Inflammatory macrophage (primary cell): Measurements from ENCODE around the gene ATP9B.
"Not testable (repeated sequence)": the region's sequence is repeated elsewhere in the genome, so short reads cannot be mapped to it uniquely, and the experiment has no call there.

Experiments used
- DNase-seq, 2 donors: peaks; one replicate each; pipeline ENCODE4 v3.0.0-alpha.2; 2020 to 2022

ATP9B gene

DNA sequence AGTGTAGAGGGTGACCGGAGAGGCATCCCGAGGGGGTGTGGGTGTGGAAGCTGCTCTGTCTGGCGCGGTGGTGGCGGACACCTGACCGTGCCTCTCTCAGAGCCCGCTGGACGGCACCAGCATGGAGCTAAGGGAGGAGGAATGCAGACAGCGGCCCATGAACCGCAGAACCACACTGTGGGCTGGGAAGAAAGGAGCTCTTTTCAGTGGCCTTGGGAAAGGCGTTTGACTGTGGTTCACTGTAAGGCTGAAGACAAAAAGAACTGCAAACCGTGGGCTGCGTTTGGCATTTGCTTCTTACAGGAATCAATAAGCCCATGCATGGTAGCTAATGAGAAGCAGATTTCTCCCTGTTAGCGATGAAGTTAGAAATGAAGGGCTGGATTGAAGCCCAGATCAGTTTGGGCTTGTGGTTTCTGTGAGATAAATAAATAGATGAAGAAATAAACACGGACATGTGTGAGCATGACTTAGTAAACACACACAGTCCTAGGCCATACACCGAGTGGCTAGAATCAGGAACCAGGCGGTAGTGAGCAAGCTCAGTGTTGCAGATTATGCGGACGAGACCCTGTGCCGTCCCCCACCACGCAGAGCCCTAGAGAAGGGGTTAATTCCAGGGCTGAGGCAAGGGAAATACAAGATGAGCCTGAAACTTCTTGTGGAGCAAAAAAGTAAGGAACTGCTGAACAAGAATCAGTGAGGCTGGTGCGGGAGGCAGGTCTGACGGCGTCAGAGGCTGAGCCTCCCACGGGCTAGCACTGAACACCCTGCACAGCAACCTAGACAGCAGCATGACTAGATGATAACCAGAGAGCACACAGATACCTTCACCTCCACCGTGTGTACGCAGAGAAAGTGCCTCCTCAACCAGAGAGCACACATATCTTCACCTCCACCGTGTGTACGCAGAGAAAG lies 297.2 kb downstream of the ATP9B start:
- DNase-seq, result no peak

DNA sequence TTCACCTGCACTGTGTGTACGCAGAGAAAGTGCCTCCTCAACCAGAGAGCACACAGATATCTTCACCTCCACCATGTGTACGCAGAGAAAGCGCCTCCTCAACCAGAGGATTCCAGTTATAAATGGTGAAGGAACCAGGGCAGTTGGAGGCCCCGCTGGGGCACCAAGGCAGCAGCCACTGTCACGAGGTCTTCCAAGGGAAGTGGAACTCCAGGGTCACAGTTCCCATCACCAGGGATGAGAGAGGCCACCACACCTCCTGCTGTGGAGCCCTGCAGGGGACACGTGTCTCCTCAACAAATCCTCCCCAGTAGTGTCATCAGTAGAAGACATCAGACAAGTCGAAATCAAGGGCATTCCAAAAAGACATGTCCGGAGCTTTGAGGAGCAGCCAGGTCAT lies 298.3 kb downstream of the ATP9B start:
- DNase-seq, result no peak

- DNase-seq, result no peak
Observed at GRCh38 chr18:79367989-79368388, 298.8 kb downstream of the ATP9B start.

- no peak for DNase-seq
Observed at GRCh38 chr18:79368681-79369080, 299.5 kb downstream of the ATP9B start.

GRCh38 chr18:79371561-79372121 lies 302.4 kb downstream of the ATP9B start:
- no peak for DNase-seq

GRCh38 chr18:79372461-79372860 lies 303.3 kb downstream of the ATP9B start:
- no peak for DNase-seq

- DNase-seq, result no peak
Observed at GRCh38 chr18:79372991-79373390, 303.8 kb downstream of the ATP9B start.

GRCh38 chr18:79373736-79374135 lies 304.5 kb downstream of the ATP9B start:
- no peak for DNase-seq

- no peak for DNase-seq
Observed at GRCh38 chr18:79374408-79375171, 305.4 kb downstream of the ATP9B start.

DNA sequence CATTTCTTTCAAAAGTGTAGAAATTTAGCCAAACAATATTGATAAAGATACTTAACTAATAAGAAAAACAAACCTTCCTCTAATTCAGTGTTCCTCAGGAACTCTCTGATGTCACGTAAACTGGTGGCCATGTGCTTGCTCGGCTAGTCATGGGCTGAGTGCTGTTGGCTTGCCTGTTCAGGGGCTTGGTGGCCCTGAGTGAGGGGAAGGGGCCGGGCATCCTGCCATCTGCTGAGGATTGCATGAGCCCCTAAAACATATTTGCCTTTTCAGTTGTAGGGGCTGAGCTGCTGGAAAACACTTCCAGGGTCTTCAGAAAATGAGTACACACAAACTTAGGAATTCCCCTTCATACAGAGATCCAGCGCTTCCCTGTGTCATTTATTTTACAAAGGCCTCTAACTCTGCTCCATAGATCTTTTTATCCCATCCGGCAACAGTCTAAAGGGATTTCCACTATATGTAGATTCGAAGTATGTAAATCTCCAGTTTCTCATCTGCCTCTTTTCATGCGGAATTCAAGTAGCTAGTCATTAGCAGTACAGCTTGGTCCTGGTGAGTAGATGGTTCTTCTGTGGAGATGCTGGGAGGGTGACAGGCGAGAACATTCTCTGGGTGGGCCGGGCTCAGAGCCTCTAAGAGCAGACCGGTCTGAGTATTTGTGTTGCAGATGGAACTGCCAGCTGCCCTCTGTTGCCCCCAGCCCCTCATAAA lies 306.4 kb downstream of the ATP9B start:
- no peak for DNase-seq

- DNase-seq, result not testable (repeated sequence)
Observed at GRCh38 chr18:79376661-79377060, 307.5 kb downstream of the ATP9B start.

DNA sequence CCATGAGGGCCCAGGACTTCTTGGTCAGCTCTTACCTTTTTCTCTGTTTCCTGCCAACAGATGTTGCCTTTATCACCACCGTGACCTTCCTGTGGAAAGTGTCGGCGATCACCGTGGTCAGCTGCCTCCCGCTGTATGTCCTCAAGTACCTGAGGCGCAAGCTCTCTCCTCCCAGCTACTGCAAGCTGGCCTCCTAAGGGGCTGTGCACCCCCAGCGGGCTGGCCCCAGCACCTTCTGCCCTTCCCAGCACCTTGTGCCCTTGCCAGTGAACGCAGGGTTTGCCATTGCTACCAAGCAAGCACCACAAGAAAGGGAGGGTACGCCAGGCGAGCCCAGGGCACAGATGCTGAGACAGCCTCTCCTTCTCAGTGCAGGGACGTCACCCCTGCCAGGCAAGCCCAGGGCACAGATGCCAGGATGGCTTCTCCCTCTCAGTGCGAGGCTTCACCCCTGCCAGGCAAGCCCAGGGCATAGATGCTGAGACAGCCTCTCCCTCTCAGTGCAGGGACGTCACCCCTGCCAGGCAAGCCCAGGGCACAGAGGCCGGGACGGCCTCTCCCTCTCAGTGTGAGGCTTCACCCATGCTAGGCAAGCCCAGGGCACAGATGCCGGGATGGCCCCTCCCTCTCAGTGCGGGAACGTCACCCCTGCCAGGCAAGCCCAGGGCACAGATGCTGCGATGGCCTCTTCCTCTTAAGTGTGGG lies 308.1 kb downstream of the ATP9B start:
- DNase-seq, result no peak

DNA sequence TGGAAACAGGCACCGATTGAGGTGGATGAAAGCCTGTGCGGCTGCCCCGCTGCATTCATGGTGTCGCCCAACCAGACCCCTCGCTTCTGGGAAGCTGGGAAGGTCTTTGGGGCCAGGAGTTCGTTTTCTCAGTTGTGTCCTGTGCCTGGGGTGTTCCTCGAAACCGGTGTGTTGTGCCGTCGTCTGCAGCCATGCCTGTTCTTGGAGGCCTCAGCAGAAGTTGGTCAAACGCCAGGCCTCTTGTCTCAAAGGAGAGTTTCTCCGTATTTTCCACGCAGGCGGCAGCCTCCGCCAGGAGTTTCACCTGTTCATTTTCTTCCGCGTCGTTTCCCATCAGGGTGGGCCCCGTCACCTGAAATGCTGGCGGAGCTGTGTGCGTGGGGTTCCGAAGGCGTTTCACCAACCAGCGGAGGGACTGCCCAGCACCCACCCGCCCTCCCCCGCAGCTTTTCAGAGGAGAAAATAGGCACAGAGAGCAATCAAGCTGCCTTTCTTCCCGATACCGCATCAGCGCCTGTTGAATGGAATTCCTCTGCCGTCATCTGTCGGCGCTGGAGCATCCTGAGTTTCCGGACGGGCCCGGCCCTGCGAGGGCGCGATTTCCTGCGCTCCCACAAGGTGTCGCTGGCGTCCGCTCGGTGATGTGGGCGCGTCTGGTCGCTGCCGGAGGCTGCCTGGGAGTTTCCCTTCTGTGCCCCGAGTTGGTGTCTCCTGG lies 309.5 kb downstream of the ATP9B start:
- peak; percentile 67 to 83 for DNase-seq

DNA sequence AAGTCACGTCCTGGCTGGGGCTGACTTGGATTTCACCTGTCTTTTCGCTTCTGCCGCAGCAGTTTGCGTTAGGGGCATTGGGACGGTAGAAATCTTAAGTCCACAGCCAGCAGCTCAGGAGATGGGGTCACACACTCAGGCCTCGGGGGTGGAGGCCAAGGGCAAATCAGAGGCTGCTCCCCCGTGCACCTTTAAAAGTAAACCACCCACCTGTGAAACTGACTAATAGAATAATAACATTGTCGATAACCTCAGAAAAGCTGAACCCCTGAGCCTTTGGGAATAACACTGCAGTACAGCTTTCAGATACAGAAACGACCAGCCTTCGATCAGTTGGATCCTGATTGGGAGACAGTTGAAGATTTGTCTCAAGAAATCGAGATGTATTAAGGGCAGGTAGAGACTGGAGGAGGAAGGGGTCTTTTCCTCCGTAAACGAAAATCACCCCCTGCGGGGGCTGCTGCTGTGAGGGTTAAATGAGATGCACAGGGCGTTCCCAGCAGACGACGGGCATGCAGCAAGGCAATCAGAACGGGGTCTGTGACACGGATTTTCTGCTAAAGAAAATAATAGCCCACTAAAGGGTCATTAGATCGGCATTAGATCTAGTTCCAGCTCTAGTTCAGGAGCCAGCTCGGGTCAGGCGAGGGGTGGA lies 310.2 kb downstream of the ATP9B start:
- DNase-seq, result no peak

DNA sequence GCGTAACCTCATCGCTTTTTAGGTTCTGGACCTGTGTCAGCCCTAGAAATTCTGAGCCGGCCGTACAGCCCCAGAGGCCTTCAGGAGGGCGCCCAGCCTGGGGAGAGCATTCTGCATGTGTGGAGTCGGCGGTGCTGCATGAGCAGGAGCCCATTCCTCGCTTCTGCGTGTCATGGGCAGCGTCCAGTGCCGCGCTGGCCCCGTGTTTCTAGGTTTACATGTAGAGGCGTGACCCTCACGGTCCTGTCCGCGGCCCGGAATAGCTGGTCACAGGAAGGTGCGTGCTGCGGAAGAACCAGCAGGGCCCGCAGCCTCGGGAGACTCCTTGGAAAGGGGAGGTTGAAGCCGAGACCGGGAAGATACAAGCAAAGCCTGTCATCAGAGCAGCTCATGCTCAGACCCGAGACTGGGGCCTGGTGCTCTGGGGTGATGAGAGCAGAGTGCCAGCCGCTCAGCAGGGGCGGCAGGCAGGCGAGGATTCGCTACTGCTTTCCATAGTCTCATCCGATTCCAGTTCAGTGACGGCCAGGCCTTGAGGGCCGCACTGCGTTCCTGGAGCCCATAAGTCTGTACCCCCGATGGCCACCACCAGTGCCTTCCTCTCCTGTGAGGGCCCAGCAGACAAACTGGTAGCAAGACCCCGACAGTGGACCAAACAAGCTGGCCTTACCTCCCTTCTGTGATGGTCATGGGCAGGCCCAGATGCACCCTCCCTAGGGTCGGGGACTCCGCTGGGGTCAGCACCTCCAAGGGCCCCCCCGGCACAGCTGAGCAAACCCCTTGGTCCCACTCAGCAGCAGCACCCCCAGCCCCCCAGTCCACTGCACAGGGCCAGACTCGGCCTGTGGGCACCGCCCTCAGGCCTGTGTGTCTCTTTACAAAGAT lies 311.0 kb downstream of the ATP9B start:
- DNase-seq, result no peak

GRCh38 chr18:79380816-79381806 lies 311.9 kb downstream of the ATP9B start:
- peak; percentile 64 to 65 for DNase-seq

- no peak for DNase-seq
Observed at GRCh38 chr18:79381811-79382311, 312.7 kb downstream of the ATP9B start.

GRCh38 chr18:79382681-79383387 lies 313.6 kb downstream of the ATP9B start:
- DNase-seq, result no peak
